ENCODE data around the gene MVB12B. TPM values are rescaled to one million over a fixed set of nuclear protein-coding genes. Genes with fewer than 3 reads are reported as not detected.
A peak's percentile ranks its signal among the peaks of the same experiment; 100 is the strongest.

The MVB12B gene
- total RNA-seq, 1 donor from 2014 or later, result 12.8 TPM

DNA sequence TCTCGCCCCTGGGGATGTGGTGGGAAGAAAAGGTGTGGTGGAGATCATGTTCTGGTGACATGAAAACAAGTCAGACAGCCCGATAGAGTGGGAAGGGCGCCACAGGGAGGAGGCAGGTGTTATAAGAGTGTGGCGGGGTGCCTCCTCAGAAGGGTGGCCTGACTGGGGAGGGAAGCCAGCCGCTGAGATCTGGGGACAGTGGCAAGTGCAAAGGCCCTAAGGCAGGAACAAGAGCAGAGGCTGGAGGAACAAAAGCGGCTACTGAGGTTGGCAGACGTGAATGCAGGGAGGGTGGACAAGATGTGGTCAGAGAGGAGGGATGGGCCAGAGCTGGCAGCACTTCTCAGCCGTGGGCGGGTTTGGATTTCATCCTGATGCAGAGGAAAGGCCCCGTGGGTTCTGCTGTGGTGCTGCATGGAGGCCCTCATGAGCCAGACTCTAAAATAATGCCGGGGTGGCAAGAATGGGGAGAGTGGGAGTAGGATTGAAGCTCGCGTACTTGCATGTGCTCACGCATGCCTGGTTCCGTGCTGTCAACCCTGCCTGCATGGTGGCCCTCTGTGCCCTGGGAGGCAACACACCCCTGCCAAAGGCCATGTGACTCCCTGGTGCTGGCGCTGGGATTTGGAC, 89.2 kb downstream of the MVB12B start:
- Histone ChIP-seq H3K4me2 (ENCODE audit: low read length) (no peak overlapping the region), H3K27me3 (ENCODE audit: insufficient read depth, low read length) (no peaks in the 10 kb centered on the region), H3K9ac (ENCODE audit: low read length) (no peak overlapping the region), H4K20me1 (ENCODE audit: insufficient read depth, low read length) (no peaks in the 10 kb centered on the region), H3K4me3 (ENCODE audit: insufficient read depth, low read depth, low read length) (no peak overlapping the region), H3K9me3 (ENCODE audit: insufficient read depth, low read depth, low read length) (no peaks in the 10 kb centered on the region), H3K27ac (ENCODE audit: low read depth, low read length) (no peak overlapping the region), H3K36me3 (ENCODE audit: insufficient read depth, low read length) (no peaks in the 10 kb centered on the region), H2AFZ (ENCODE audit: low read depth, low read length) (no peak overlapping the region), H3K79me2 (ENCODE audit: insufficient read depth, low read length) (no peaks in the 10 kb centered on the region), H3K4me1 (ENCODE audit: insufficient read depth, low read length) (peaks cover 12% of the 10 kb centered on the region)
- Mint-ChIP-seq H3K27ac (ENCODE audit: unreplicated experiment) (no peak overlapping the region), H3K27me3 (ENCODE audit: low read depth, unreplicated experiment) (peaks cover 3% of the 10 kb centered on the region), H3K4me3 (ENCODE audit: unreplicated experiment) (no peak overlapping the region), H3K9me3 (ENCODE audit: unreplicated experiment) (no peaks in the 10 kb centered on the region), H3K4me1 (ENCODE audit: low read depth, unreplicated experiment) (peaks cover 16% of the 10 kb centered on the region), H3K36me3 (ENCODE audit: low read depth, unreplicated experiment) (peaks cover 15% of the 10 kb centered on the region)
- DNase-seq (ENCODE audit: low read depth), result no peak
- TF ChIP-seq CTCF (IDR thresholded peaks at IDR 0.05; ENCODE audit: insufficient read depth, low read depth, low read length), result no peak
- no peak for TF ChIP-seq EZH2 (IDR thresholded peaks at IDR 0.05; ENCODE audit: insufficient read depth, low read length)
- no peak for FAIRE-seq

DNA sequence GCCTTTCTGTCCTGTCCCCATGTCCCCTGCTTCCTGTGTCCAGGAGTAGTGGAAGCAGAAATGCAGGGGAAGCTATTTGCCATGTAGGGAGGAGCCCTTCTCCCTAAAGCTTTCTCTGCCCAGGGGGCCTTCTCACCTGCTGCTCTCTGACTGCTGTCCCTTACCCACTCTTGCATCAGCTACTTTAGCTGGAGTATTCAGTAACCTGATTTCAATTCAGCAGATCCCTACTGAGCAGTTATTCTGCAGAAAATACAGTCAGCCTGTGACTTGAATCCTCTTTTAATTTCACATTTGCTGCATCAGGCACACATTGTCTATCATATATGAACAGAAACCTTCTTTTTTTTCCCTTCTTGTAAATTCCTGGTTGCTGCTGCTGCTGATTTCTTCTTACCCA, 90.4 kb downstream of the MVB12B start:
- Mint-ChIP-seq H3K36me3 (ENCODE audit: low read depth, unreplicated experiment) (peaks cover 17% of the 10 kb centered on the region), H3K27ac (ENCODE audit: unreplicated experiment) (no peak overlapping the region), H3K27me3 (ENCODE audit: low read depth, unreplicated experiment) (peaks cover 3% of the 10 kb centered on the region), H3K4me1 (ENCODE audit: low read depth, unreplicated experiment) (peaks cover 19% of the 10 kb centered on the region), H3K4me3 (ENCODE audit: unreplicated experiment) (no peak overlapping the region), H3K9me3 (ENCODE audit: unreplicated experiment) (no peaks in the 10 kb centered on the region)
- TF ChIP-seq EZH2 (IDR thresholded peaks at IDR 0.05; ENCODE audit: insufficient read depth, low read length) (no peak), CTCF (IDR thresholded peaks at IDR 0.05; ENCODE audit: insufficient read depth, low read depth, low read length) (no peak)
- FAIRE-seq, result no peak
- Histone ChIP-seq H2AFZ (ENCODE audit: low read depth, low read length) (no peak overlapping the region), H3K36me3 (ENCODE audit: insufficient read depth, low read length) (no peaks in the 10 kb centered on the region), H3K4me2 (ENCODE audit: low read length) (no peak overlapping the region), H3K4me1 (ENCODE audit: insufficient read depth, low read length) (peaks cover 15% of the 10 kb centered on the region), H4K20me1 (ENCODE audit: insufficient read depth, low read length) (no peaks in the 10 kb centered on the region), H3K79me2 (ENCODE audit: insufficient read depth, low read length) (no peaks in the 10 kb centered on the region), H3K9me3 (ENCODE audit: insufficient read depth, low read depth, low read length) (no peaks in the 10 kb centered on the region), H3K9ac (ENCODE audit: low read length) (no peak overlapping the region), H3K27me3 (ENCODE audit: insufficient read depth, low read length) (no peaks in the 10 kb centered on the region), H3K27ac (ENCODE audit: low read depth, low read length) (no peak overlapping the region), H3K4me3 (ENCODE audit: insufficient read depth, low read depth, low read length) (no peak overlapping the region)
- no peak for DNase-seq (ENCODE audit: low read depth)

GRCh38 chr9:126417684-126418083, 91.1 kb downstream of the MVB12B start:
- H3K27me3 ChIP-seq (ENCODE audit: insufficient read depth, low read length), result no peaks in the 10 kb centered on the region

More at GRCh38 chr9:126417684-126418083, 91.1 kb downstream of the MVB12B start:
- no peak for DNase-seq (ENCODE audit: low read depth)
- no peaks in the 10 kb centered on the region for H3K9me3 ChIP-seq (ENCODE audit: insufficient read depth, low read depth, low read length)
- H3K4me3 ChIP-seq (ENCODE audit: insufficient read depth, low read depth, low read length), result no peak overlapping the region
- no peaks in the 10 kb centered on the region for H4K20me1 ChIP-seq (ENCODE audit: insufficient read depth, low read length)
- no peak for TF ChIP-seq CTCF (IDR thresholded peaks at IDR 0.05; ENCODE audit: insufficient read depth, low read depth, low read length)
- no peak for TF ChIP-seq EZH2 (IDR thresholded peaks at IDR 0.05; ENCODE audit: insufficient read depth, low read length)
- H3K4me3 Mint-ChIP-seq (ENCODE audit: unreplicated experiment), result peak overlapping the region; percentile 56
- peaks cover 3% of the 10 kb centered on the region for H3K27me3 Mint-ChIP-seq (ENCODE audit: low read depth, unreplicated experiment)
- no peak overlapping the region for H3K27ac ChIP-seq (ENCODE audit: low read depth, low read length)
- no peaks in the 10 kb centered on the region for H3K9me3 Mint-ChIP-seq (ENCODE audit: unreplicated experiment)
- peak overlapping the region; percentile 62 for H3K27ac Mint-ChIP-seq (ENCODE audit: unreplicated experiment)
- no peak overlapping the region for H3K9ac ChIP-seq (ENCODE audit: low read length)
- no peak for FAIRE-seq
- peaks cover 19% of the 10 kb centered on the region for H3K4me1 Mint-ChIP-seq (ENCODE audit: low read depth, unreplicated experiment)
- H3K79me2 ChIP-seq (ENCODE audit: insufficient read depth, low read length), result no peaks in the 10 kb centered on the region
- no peak overlapping the region for H2AFZ ChIP-seq (ENCODE audit: low read depth, low read length)
- peaks cover 17% of the 10 kb centered on the region for H3K36me3 Mint-ChIP-seq (ENCODE audit: low read depth, unreplicated experiment)
- peaks cover 15% of the 10 kb centered on the region for H3K4me1 ChIP-seq (ENCODE audit: insufficient read depth, low read length)
- no peaks in the 10 kb centered on the region for H3K36me3 ChIP-seq (ENCODE audit: insufficient read depth, low read length)
- H3K4me2 ChIP-seq (ENCODE audit: low read length), result no peak overlapping the region

All from astrocyte (in vitro differentiated cells and primary cell).